Neural progenitor cell (in vitro differentiated cells): ENCODE results near the gene SDK2.

ENCODE experiments used
- CTCF ChIP-seq: fragments of 200-600 bp; sonication (generic); IDR thresholded peaks from 2 replicates; pipeline ENCODE4 v1.5.1; 2017; ENCODE audit warnings: antibody characterized with exemption, mild to moderate bottlenecking
- EZH2 ChIP-seq: fragments of 200-600 bp; sonication (generic); IDR thresholded peaks from 2 replicates; pipeline ENCODE4 v1.6.1; 2017; ENCODE audit warnings: antibody characterized with exemption, mild to moderate bottlenecking, moderate library complexity
- EZH2phosphoT487 ChIP-seq: fragments of 200-600 bp; sonication (generic); IDR thresholded peaks from 2 replicates; pipeline ENCODE4 v1.6.1; 2017; ENCODE audit warnings: antibody characterized with exemption

DNA sequence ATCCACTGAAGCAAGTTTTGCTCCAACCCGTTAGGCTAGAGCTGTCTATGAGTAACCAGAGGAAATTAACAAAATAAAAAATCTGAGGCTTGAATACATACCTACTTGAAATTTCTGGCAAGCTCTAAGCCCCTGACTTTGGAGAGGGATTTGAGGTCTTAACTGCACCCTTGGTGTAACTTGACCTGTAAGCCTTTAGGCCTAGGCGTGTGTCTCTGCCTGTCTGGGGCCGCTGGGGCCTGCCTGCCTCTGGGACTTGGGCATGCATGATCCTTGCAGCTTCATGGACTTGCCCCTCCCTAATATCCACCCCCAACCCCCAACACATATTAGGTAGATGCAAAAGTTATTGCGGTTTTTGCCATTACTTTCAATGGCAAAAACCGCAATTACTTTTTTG is 328.8 kb downstream of the SDK2 start:
- TF ChIP-seq CTCF (no peak), EZH2phosphoT487 (no peak), EZH2 (no peak)
